PC-3 (cell line): ENCODE measurements around the gene GNG10.

Experiments used
- EZH2 ChIP-seq: fragments of 300-600 bp; sonication (generic); IDR thresholded peaks from one replicate; pipeline ENCODE4 v1.6.1; 2017; ENCODE audit warnings: antibody characterized with exemption, mild to moderate bottlenecking, low read length; ENCODE audit not compliant: unreplicated experiment
- EZH2phosphoT487 ChIP-seq: fragments of 300-600 bp; sonication (generic); IDR thresholded peaks from 2 replicates; pipeline ENCODE4 v1.6.1; 2018; ENCODE audit warnings: mild to moderate bottlenecking, antibody characterized with exemption, low read length, borderline replicate concordance
- TF ChIP-seq, protein P1 (sequence below): fragments of 300-600 bp; sonication (generic); conservative IDR thresholded peaks from 2 replicates; pipeline ENCODE4 v1.5.1; 2017; ENCODE audit warnings: antibody characterized with exemption, low read depth, mild to moderate bottlenecking, low read length

DNA sequence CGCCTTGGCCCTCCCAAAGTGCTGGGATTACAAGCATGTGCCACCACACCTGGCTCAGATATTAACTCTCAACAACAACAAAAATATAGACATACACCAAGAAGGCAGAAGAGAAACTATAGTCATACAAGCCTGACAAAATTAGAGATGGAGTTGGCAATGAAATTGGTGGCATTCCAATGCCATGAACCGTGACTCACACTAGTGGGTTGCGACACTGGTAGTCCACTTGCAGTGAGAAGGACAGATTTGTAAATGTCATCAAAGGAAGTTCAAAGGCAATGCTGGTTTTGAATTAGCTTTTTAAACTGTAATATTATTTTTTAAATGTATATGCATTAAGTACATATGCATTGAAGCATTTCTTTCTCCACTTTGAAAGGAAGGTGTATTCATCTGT, 38.8 kb upstream of the GNG10 start:
- TF ChIP-seq, protein P1, sequence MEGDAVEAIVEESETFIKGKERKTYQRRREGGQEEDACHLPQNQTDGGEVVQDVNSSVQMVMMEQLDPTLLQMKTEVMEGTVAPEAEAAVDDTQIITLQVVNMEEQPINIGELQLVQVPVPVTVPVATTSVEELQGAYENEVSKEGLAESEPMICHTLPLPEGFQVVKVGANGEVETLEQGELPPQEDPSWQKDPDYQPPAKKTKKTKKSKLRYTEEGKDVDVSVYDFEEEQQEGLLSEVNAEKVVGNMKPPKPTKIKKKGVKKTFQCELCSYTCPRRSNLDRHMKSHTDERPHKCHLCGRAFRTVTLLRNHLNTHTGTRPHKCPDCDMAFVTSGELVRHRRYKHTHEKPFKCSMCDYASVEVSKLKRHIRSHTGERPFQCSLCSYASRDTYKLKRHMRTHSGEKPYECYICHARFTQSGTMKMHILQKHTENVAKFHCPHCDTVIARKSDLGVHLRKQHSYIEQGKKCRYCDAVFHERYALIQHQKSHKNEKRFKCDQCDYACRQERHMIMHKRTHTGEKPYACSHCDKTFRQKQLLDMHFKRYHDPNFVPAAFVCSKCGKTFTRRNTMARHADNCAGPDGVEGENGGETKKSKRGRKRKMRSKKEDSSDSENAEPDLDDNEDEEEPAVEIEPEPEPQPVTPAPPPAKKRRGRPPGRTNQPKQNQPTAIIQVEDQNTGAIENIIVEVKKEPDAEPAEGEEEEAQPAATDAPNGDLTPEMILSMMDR, result no peak
- TF ChIP-seq EZH2, result no peak
- no peak for TF ChIP-seq EZH2phosphoT487
